LNCaP clone FGC (cell line): Measurements from ENCODE around the gene TOX3.

ENCODE experiments used
- DNase-seq: peaks from one replicate; pipeline ENCODE4 v3.0.0-alpha.2; 2011; ENCODE audit warnings: low read depth
- H3K4me3 ChIP-seq: 2 replicates; pipeline ENCODE4 v1.5.1; 2011; ENCODE audit warnings: mild to moderate bottlenecking, low read depth, low read length, control low read depth
- TF ChIP-seq, protein P1 (sequence below): IDR thresholded peaks from 2 replicates; pipeline ENCODE4 v1.5.1; 2012; ENCODE audit warnings: mild to moderate bottlenecking; ENCODE audit not compliant: control insufficient read depth, insufficient read depth; ENCODE audit errors: extremely low read depth

TOX3 gene

DNA sequence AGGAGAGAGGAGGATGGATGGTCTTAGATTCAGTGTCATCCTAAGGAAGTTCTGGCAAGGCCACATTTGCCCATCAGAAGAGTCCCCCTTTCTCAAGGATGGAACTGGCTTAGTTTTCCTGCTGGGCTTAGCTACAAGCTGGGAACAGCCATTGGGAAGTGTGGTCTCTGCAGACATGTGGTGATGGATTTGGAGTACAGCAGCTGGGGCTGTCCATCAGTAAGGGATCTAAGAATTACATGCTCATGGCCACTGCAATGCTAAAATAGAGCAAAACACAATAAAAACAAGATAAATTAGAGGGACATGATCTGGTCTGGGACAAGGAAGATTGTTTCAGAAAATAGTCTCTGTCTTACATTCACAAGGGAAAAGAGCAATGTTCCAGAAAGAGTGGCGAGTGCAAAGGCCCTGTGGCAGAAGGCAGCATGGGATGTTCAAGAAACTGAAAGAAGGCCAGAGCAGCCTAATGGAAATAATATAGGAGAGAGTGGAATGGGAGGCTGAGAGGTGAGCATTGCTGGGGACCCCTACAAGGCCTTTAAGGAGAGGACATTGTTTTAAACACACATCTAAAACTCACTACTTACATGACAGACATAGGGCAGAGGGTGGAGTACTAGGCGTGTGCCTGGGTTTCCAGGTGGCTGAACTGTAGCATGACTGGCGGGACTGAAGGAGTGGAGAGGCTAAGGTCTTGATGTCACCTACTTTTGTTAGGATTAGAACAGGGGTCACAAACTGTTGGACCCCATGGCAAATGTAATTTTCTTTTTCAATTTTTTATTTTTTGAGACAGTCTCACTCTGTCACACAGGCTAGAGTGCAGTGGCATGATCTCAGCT lies 17.0 kb upstream of the TOX3 start:
- H3K4me3 ChIP-seq, result no peak overlapping the region
- no peak for DNase-seq
- TF ChIP-seq, protein P1, sequence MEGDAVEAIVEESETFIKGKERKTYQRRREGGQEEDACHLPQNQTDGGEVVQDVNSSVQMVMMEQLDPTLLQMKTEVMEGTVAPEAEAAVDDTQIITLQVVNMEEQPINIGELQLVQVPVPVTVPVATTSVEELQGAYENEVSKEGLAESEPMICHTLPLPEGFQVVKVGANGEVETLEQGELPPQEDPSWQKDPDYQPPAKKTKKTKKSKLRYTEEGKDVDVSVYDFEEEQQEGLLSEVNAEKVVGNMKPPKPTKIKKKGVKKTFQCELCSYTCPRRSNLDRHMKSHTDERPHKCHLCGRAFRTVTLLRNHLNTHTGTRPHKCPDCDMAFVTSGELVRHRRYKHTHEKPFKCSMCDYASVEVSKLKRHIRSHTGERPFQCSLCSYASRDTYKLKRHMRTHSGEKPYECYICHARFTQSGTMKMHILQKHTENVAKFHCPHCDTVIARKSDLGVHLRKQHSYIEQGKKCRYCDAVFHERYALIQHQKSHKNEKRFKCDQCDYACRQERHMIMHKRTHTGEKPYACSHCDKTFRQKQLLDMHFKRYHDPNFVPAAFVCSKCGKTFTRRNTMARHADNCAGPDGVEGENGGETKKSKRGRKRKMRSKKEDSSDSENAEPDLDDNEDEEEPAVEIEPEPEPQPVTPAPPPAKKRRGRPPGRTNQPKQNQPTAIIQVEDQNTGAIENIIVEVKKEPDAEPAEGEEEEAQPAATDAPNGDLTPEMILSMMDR, result no peak

DNA sequence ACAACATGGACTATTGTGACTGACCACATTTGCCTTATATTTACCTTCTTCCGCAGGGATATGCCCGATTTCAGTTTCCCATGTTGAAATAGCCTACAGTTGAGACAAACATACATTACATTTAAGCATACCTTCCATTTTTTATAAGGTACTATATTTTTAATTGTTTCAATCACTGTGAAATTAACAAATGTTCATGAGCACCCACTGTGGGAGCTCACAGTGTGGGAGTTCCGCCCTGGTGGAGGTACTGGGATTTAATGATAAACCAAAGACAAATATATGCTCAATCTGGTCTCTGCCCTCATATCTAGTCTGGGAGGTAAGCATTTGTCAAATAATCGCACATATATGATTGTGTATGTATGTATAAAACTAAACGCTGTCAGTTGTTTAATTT lies 15.8 kb upstream of the TOX3 start:
- no peak overlapping the region for H3K4me3 ChIP-seq
- no peak for DNase-seq
- TF ChIP-seq, protein P1, result no peak

DNA sequence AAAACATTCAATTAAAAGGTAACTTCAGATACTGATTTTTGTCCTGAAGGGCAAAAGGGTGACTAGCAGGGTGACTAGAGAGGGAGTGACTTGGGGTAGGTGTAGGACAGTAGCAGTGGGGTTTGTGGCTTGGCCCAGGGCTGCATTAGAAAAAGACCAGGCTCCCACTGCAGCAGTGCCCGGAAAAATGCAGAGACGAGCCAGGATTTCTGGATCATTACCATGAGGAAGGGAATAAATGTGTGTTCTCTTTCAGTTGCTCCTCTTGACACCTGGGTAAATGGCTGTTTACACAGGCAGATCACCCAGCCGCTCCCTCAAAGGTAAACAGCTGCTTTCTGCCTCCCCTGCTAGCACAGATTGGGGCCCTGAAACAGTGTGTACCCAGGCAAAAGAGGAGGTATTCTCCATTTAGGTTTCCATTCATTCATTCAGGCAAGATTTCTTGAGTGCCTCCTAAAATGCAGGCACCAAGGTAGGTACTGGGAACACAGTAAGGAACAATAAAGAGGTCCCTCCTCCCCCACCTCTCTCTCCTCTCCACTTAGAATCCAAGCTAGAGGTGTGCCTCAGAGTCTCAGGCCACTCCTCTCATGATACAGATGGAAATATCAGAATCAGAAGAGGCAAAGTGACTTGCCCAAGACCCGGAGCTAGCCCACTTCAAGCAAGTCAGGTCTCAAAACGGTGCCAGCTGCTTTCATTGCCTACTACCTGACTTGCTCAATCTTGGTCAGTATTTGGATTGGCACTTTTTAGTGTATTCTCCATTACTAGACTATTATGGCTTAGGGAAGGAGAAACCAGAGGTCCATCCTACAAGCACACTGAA lies 15.2 kb upstream of the TOX3 start:
- peak; percentile 69 for DNase-seq
- TF ChIP-seq, protein P1, result no peak
- no peak overlapping the region for H3K4me3 ChIP-seq

DNA sequence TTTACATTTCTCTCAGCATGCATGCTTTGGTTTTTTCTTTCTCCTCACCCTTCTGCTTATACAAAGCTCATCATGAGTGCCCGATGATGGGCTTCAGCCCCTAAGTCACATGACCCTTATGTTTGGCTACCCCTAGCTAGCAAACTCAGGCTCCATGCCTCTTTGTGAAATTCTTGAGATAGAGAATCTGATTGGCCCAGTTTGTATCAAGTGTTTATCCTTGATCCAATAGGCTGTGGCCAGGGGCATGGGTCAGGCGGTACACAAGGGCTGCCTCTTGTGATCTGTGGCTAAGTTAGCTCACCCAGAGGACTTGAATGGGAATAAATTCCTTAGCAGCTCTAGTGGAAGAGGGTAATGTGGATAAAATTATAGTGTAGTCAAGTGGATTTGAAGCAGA lies 11.5 kb upstream of the TOX3 start:
- no peak for DNase-seq
- TF ChIP-seq, protein P1, result no peak
- H3K4me3 ChIP-seq, result no peak overlapping the region

DNA sequence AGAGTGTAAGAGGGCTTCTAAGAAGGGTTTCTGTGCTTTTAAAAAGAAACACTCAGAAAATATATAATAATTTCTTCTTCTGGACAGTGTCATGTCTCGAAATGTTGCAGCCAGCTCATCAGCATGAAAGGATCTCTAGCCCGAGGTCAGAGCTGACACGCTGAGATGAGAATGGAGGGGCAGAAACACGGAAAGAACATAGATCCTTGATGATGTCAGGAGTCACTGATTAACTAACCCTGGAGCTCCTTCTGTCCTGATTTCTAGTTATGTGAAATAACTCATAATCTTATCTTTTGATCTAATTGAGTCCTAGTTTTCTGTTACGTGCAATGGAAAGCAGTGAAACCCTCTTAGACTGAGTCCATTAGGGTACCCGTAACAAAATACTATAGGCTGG lies 10.3 kb upstream of the TOX3 start:
- H3K4me3 ChIP-seq, result no peak overlapping the region
- TF ChIP-seq, protein P1, result no peak

DNA sequence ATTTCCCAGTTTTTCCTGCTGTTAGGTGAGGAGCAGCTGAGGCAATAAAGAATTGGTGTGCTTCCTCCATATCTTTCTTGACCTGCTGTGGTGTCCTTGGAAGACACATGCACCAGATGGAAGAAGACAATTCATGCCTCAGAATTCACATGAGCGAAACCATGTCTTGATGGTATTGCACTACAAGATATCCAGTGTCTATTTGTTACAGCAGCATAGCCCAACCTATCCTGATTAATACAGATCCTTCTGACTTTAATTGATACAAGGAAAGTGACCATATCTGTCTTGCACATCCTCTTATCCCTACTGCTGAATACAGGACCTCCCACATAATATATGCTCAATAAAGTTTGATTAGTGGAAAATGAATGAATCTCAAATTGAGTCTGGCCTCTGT lies 9.1 kb upstream of the TOX3 start:
- no peak for DNase-seq
- no peak overlapping the region for H3K4me3 ChIP-seq
- TF ChIP-seq, protein P1, result no peak

More for the DNA sequence above, 10.3 kb upstream of the TOX3 start:
- no peak for DNase-seq
